ENCODE data around the gene UMAD1.
"Not testable (repeated sequence)": the region's sequence is repeated elsewhere in the genome, so short reads cannot be mapped to it uniquely, and the experiment has no call there.

The UMAD1 gene

DNA sequence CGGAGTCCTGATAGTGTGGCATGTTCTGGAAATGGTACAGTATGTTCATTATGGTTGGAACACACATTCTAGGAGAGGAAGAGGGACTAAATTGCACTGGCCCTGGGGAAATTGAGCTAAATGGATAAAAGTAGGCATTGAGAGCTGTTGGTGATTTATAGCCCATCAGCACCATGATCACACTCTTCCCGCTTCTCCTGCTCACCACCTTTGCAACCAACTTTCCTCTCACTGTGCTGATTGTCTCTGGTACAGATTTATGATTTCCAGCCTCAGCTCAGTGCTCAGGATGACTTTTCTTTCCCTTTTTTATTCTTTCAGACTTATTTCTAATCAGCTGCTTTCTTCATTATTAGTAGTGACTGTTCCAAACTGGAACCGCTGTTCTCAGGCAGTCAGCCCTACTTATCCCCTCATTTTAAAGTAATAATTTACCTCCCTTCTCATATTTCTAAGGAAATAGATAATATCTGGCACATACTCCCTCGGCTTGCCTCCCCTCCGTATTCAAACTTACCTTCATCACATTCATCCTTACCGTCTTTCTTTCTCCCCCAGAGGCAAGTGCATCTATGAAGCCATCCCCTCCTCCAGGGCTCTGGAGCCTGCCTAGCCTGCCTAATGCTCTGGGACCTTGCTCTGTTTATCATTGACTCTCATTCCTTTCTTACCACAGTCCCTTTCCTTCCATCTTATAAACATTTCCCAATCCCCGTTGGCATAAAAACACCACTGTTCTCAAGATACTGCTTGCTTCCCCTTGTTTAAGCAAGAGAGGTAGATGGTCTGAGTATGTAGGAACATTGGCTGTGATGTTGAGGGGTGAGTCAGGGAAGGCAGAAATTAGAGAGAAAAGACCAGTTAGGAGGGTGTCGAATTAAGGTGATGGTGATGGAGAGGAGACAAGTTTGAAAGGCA lies 129.4 kb downstream of the UMAD1 start:
- DNase-seq: no peak

DNA sequence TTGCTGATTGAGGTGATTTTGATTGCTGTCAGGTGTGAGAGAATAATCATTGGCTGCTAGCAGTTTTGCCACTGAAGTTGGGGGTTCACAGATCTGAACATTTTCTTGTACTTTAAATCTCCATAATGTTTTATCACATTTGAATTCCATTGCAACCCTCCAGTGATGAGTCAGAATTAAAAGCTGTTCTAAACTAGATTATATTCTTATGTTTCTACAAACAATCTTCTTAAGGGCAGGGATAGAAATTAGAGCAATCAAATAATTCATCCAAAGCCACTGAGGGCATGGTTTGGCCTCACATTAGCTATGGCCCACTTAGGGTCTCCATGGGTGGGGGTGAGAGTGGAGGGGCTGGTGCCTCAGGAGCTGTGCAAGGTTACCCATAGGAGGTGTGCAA lies 130.9 kb downstream of the UMAD1 start:
- DNase-seq: no peak

DNA sequence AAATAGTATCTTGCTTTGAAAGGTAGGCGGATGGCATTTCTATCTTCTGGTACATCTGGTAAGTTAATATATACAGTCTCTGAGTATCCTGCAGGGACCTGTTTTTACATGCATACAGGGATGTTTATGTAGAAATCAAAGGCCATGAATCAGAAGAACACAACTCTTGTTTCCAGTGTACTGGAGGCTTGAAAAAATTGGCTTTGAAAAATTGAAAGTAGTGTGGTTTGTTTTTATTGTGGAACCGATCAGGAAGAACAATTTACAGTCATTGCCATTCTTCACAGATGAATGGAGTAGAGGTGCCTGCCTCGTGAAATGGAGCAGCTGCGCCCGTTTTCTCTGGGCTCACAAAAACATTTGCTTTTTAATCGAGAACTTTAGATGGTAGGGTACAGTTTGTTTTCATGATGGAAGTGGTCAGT lies 131.9 kb downstream of the UMAD1 start:
- no peak for DNase-seq

DNA sequence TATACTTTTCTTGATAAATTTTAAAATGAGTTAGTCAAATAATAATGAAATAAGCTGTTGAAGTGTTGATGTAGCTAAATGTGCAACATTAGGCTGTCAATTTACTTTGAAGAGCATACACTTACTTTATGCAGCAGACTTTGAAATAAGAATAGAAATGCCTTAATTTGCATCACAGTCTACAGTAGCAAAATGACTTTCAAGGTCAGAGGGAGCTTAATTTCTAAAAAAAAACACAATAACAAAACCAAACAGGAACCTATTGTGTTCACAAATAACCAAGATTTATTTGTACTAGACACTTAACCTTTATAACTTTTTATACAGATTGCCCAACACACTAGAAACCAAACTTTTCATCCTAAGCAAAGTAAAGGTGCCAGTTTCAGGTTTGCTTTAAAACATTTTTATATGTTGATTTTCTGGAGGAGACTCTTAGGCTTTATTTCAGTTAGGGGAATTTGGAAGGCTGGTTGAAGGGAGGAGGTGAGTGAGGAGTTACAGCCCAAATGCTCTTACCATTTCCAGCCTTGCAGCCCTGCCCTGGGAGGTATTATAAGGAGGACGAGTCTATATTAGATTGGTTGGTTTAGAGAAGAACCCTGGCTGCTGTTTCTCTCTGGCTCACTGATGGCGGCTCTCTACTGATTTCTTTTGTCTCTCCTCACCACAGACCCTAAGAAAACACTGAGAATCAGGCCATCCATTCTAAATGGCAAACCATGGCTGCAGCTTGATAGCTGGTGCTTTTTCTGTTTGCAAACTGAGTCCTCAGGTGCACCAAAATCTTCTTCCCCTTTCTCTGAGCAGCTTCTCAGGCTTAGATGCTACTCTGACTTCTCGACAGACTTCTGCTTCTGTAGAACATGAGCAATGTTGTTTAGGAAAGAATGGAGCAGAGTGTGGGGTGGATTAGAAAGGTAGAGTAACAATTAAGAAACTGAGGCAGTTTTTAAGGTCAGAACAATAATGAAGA lies 133.1 kb downstream of the UMAD1 start:
- no peak for DNase-seq

DNA sequence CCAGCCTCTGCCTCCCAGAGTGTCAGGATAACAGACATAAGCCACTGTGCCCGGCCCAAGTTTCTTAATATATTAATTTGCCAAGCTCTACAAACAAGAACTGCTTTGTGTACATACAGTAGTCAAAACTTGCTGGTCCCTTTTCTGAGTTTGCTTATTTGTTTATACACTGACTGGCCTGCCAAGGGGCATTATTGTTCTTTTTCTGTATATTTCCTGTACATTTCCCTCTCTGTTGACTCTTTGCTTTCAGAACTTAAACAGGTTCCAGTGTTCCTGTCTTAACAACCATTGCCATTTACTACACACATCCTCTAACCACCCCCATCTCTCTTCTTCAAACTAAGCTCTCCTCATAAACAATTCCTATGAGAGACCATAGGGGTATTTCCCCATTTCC lies 139.3 kb downstream of the UMAD1 start:
- no peak for DNase-seq

DNA sequence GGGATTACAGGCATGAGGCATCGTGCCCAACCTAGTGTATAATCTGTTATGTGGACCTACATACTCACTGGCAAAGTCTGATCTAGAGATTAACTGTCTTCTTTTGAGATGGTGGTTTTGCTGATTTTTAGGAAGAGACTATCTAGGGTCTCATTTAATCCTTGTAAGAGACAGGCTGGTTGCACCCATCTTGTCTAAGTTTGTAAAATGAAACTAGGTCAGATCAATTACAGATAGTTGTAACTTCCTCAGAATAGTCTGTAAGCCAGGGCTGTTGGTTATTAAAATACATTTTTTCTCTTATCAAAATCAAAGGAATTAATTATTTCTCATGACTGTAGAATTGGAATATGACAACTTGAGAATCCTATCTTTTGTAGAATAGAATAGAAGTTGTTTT lies 142.4 kb downstream of the UMAD1 start:
- DNase-seq: no peak

DNA sequence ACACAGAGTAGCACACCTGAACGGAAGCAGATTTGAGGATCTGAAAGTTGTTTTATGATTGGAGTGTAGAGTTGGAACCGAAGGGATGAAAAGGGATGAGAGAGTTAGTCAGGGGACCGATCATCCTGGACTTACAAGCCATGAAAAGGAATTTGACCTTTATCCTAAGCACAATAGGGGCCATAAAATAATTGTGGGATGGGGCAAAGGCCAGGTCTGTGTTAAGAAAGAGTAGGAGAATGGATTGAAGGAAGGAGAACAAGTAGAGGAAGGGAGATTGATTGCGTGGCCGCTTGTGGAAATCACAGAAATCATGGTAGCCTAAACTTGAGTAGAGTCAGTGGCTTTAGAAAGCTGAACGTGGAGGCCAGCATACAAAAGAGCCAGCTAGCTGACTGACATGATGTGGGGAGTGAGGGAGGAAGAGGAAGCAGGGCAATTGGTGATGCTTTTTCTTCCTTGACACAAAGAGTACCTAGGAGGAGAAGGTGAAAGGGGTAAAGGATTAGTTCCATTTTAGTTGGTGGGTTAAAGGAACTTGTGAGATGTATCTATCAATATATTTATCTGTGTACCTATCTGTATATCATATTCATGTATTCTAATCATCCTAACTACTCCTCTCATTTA lies 144.9 kb downstream of the UMAD1 start:
- DNase-seq: no peak

DNA sequence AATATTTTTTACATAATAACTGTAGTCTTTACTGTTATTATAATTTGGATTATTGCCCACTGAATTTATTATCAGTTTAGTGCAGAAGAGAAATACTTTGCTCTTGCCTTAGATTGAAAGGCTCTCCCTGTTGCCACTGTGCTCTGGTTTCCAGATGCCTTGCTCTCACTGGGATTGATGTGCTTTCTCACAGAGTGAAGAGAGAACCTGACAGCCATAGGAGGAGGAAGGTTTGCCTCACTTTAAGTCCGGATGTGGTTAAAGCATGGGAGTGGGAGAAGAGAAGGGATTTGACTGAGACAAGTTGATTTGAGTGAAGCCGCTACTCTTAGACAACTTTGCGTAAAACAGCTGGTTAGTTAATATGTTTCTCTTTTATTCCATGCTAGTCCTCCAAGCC lies 146.0 kb downstream of the UMAD1 start:
- no peak for DNase-seq

DNA sequence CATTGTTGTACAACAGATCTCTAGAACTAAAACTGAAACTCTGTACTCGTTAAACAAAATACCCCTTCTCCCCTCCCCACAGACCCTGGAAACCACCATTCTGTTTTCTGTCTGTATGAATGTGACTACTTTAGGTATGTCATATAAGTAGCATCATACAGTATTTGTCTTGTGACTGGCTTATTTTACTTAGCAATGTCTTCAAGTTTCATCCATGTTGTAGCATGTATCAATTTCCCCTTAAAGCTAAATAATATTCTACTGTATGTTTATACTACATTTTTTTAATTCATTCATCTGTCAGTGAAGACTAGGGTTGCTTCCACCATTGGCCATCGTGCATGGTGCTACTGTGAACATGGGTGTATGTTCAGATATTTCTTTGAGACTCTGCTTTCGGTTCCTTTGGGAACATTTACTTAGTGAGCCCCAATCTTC lies 149.0 kb downstream of the UMAD1 start:
- no peak for DNase-seq

DNA sequence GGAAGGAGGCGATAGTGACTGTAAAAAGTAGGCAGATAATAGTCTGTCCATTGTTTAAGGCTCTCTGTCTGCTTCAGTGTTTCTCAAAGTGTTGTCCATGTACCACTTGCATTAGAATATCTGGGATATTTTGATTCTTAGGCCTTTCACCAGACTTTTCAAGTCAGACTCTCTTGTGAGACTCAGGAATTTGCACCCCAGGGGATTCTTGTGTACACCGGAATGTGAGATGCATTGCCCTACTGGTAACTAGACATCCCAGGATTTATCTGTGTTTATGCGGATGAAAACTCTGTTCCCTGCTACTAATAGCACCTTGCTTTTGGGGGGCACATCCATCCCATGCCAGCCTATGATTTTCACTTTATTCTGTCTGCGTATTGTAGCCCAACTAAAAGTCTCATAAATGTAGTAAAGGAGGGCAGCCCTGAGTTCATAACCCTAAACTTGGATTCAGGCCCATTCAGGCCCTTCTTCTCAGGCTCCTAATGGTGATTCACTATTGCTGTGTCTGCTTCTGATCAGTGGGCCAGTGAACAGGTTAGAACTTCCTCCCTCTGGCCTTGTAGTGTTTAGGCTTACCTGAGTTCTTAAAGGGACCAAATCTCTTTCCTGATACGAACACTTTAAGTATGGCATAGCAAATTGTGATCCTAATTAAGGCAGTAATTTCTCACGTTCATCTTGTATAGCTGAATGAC lies 149.6 kb downstream of the UMAD1 start:
- no peak for DNase-seq

DNA sequence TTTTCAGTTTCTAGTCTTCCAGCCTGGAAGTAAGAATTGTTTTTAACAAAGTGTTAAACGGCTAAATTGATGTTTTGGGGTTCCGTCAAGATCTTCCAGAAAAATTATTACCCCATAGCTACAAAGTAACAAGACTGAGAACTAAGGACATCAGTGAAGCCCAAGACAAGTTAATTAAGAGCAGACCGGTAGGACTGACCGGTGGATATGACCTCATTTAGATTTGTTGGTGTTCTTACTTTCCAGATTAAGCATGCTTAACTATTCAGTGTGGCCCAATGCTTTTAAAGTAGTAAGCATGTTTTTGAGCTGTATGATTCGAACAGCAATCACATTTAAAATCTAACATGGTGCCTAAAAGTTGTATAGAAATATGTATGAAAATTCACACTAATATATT lies 151.0 kb downstream of the UMAD1 start:
- DNase-seq: no peak

DNA sequence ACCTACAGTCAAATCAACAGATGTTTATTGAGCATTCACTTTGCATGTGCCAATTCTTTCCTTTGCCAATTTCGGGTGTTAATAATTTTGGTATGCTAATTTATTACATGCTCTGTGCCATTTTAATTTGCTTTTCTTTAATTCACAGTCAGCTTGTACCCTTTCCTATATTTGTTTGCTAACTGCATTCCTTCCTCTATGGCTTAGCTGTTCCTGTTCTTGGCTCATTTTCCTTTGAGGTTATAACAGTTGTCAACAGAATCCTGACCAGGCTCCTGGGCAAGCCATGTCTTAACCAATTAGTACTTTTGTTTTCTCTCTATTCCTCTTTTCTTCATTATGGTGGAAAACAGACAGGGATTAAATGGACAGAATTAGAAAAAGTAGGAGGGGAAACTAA lies 151.5 kb downstream of the UMAD1 start:
- DNase-seq: no peak

DNA sequence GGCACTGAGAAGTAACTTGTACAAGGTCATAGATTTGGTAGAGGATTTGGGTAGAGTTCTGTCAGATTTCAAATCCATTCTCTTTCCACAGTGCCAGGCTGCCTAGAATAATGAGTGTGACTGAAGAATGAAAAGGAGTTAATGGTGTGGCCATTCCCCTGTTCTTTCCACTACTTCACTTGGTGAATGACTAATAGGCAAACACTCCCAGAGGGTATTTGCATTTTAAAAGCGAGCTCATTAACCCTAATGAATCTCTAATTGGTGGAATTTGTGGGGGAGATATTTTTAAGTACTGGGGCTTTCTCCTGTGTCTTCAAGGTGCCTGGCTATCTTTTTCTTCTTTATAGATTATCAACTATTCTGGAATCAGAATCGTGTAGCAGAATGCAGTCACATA lies 152.7 kb downstream of the UMAD1 start:
- no peak for DNase-seq

DNA sequence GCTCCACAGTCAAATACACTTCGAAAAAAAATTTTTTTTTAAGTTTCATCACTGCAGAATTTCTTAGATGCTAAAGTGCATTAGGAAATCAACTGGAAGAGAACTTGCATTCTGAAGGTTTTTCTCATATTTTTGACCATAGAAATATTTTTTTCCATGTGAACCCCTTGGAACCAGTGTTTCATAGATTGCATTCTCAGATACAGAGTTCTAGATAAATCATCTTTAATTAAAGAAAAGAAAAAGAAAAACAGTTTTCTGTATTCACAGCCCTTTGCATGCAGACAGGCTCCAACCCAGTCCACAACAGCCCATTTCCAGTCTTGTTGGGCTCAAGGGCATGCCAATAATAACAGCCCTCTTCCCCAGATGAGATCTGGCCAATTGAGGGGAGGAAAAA lies 153.4 kb downstream of the UMAD1 start:
- DNase-seq: peak; percentile 64

DNA sequence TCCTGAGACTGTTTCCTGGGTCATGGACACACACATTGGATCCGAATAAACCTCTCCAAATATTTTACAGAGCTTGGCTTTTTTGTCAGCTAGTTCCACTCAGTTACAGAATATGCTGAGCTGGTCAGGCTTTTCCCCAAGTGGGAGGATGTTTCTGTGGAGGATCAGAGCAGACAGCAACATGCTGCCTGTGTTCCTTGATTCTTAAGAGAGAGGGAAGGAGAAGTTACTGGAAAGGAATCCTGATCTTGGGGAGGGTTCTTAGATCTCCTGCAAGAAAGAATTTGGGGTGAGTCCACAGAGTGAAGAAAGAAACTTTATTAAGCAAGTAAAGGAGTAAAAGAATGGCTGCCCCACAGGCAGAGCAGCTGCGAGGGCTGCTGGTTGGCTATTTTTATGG lies 154.7 kb downstream of the UMAD1 start:
- DNase-seq: no peak

DNA sequence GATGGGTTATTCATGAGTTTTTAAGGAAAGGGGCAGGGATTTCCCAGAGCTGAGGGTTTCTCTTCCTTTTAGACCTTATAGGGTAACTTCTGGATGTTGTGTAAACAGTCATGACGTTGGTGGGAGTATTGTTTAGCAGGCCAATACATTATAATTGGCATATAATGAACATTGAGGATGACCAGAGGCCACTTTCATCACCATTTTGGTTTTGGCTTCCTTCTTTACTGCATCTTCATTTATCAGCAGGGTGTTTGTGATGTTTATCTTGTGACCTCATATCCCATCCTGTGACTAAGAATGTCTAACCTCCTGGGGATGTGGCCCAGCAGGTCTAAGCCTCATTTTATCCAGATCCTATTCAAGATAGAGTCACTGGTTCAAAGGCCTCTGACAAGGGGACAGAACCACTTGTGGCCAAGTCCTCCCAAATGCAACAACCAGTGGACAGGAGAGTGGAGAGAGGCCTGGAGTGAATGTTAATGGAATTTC lies 155.1 kb downstream of the UMAD1 start:
- DNase-seq: no peak

DNA sequence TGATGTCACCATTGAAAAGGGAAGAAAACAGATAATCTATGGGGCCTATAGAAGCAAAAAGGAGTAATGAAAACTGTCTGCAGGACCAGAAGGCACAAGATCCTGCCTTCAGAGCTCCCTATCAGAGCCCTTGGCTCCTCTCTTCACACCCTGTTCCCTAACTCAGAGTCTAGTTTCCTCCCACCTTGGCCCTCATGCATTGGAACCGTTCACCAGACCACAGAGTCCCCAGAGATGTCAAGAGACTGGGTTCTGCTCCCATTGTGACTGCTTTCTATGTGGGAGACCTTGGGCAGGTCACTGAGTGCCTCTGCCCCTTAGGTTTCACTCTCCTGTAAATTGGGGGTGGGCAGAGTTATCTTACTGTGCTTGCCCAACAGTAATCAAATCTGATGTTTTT lies 158.0 kb downstream of the UMAD1 start:
- DNase-seq: no peak

DNA sequence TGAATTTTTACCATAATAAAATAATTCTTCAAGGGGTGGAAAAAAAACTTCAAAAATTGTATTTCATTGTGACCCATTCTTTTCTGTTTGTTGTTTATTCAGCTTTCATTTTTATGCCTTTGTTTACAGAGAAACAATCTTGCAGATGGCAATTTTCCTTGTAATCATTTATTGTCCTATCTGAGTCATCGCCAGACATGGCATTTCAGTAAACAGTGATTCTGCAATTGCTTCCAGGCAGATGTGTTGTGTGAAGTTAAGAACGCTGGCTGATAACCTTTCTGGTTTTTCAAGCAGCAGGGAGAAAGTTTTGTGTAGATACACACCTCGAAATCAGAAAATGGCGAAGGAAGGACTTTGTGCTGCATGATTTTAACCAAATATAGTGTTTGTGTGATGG lies 158.6 kb downstream of the UMAD1 start:
- DNase-seq: no peak

DNA sequence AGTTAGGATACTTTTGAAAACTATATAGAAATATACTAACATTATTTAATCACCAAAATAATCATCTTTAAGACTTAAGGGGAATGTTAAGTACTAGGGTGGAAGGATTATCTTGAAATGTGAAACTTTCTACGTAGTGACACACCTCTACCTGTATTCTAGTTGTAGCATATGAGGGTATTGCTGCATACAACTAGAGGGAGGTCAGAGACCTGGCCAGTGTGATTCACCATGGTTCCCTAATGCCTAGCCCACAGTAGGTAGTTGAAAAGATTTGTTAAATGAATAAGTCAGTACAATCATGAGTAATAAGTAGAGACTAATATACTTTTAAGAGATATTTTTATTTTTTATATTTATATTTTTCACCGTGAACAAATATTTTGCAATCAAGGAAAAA lies 162.0 kb downstream of the UMAD1 start:
- no peak for DNase-seq

DNA sequence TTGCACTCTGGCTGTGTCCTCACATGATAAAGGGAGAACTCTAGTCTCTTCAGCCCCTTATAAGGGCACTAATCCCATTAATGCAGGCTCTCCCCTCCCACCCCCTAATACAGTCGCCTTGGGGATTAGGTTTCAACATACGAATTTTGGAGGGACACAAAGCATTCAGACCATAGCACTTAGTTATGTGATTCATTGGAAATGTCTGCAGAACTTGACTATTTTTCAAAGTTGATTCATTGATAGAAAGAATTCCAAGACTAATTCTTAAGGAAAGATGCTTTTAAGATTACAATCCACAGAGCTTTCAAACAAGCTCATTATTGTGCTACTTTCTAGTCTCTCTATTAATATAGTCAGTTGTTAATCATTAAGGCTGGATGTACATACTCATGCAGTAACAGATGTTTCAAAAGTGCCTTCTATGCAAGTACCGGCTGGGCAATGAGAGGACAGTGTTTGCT lies 163.2 kb downstream of the UMAD1 start:
- peak; percentile 87 for DNase-seq

DNA sequence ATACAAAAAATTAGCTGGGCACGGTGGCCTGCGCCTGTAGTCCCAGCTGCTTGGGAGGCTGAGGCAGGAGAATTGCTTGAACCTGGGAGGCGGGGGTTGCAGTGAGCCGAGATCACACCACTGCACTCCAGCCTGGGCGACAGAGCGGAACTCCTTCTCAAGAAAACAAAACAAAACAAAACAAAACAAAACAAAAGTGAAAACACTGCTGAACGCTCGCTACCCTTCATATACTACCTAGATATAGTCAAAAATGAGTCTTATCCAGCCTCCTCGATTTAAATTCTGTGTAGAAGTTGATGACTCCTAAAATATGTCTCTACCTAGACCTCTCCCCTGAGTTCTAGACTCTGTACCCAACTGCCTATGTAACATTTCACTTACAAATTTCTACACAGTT lies 164.3 kb downstream of the UMAD1 start:
- not testable (repeated sequence) for DNase-seq

DNA sequence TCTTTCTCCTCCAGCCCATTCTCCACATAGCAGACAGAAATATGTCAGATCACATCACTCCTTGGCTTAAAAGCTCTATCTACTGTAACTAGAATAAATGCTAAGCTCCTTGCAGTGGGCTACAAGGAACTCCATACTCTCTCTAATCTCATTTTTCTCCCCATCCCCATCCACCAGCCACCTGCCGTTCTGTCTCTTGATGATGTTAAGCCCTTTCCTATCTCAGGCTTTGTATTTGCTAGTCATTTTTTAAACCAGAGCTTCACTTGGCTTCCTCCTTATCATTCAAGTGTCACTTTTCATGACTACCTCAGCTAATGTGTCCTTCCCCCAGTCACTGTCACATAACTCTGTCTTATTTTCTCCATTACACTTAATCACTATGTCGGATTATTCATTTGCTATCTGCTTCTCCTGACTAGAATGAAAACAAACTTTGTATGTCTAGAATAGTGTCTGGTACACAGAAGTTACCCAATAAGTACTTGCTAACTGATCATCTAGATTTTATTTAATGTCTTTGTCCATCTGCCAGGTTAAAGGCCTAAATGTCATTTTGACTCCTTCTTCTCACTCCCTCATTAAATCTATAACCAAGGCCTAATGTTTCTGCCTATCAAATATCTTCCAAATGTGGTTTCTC lies 165.1 kb downstream of the UMAD1 start:
- peak; percentile 73 for DNase-seq
